Left ventricle myocardium superior (tissue), 1 donor: ENCODE results near the gene TMED3. TPM values are rescaled to one million over a fixed set of nuclear protein-coding genes. Genes with fewer than 3 reads are reported as not detected.
"Not testable (repeated sequence)": the region's sequence is repeated elsewhere in the genome, so short reads cannot be mapped to it uniquely, and the experiment has no call there.

ENCODE experiments used
- ATAC-seq: fragments of 200-7000 bp; cut with Tn5 transposase; one replicate; pipeline ENCODE4 v1.9.1; 2020; ENCODE audit warnings: mild to moderate bottlenecking, moderate library complexity
- DNase-seq: peaks from one replicate; pipeline ENCODE4 v3.0.0-alpha.2; 2020
- intact Hi-C: fragments of 100-400 bp; cut with micrococcal nuclease; formaldehyde crosslinking; loops from one replicate; pipeline ENCODE4 v1.11.0; 2022
- total RNA-seq: library from RNA; stranded (reverse); fragmentation: NEBNext Ultra II Directional; extraction: Animal tissue kit (Norgen Biotek cat#: 25700); gene quantifications from one replicate; pipeline ENCODE4 v1.2.1, GENCODE V29; 2021
- donor health status: DM: no; HTN: yes; CAD: no; lungs with severe emphysema.

TMED3 gene
- total RNA-seq, 1 donor from 2014 or later = 14.6 TPM

GRCh38 chr15:79314811-79315210, 3.9 kb downstream of the TMED3 start:
- DNase-seq = no peak
- no peak for ATAC-seq

GRCh38 chr15:79315623-79316328, 4.9 kb downstream of the TMED3 start:
- ATAC-seq = peak; percentile 76
- peak; percentile 57 for DNase-seq
- intact Hi-C loops = no loop called here

More at GRCh38 chr15:79314811-79315210, 3.9 kb downstream of the TMED3 start:
- intact Hi-C loops = no loop called here

GRCh38 chr15:79316864-79317263, 6.0 kb downstream of the TMED3 start:
- DNase-seq (no peak), ATAC-seq (no peak)
- intact Hi-C loops = no loop called here

- DNase-seq, ATAC-seq, intact Hi-C loops: not testable (repeated sequence)
These were observed 9.1 kb downstream of the TMED3 start for GRCh38 chr15:79319973-79320372.

- ATAC-seq (no peak), DNase-seq (no peak)
- intact Hi-C loops = no loop called here
These were observed 11.0 kb downstream of the TMED3 start for GRCh38 chr15:79321876-79322275.

- no peak for DNase-seq
- ATAC-seq = no peak
- intact Hi-C loops = no loop called here
These were observed 11.4 kb downstream of the TMED3 start for GRCh38 chr15:79322306-79322705.

GRCh38 chr15:79322945-79323344, 12.0 kb downstream of the TMED3 start:
- no peak for ATAC-seq
- intact Hi-C loops = no loop called here

GRCh38 chr15:79329171-79329611, 18.3 kb downstream of the TMED3 start:
- intact Hi-C loops = no loop called here
- ATAC-seq (peak; percentile 47), DNase-seq (no peak)

More at GRCh38 chr15:79322945-79323344, 12.0 kb downstream of the TMED3 start:
- no peak for DNase-seq

GRCh38 chr15:79332824-79333510, 22.1 kb downstream of the TMED3 start:
- DNase-seq (no peak), ATAC-seq (no peak)
- intact Hi-C loops = no loop called here

GRCh38 chr15:79337591-79337990, 26.7 kb downstream of the TMED3 start:
- ATAC-seq (no peak), DNase-seq (no peak)
- intact Hi-C loops = no loop called here

- ATAC-seq (no peak), DNase-seq (no peak)
- intact Hi-C loops = no loop called here
These were observed 28.8 kb downstream of the TMED3 start for GRCh38 chr15:79339588-79340314.

- ATAC-seq (no peak), DNase-seq (no peak)
- intact Hi-C loops = no loop called here
These were observed 29.3 kb downstream of the TMED3 start for GRCh38 chr15:79340315-79340602.

- intact Hi-C loops = no loop called here
- ATAC-seq (no peak), DNase-seq (no peak)
These were observed 30.5 kb downstream of the TMED3 start for GRCh38 chr15:79341396-79341795.

GRCh38 chr15:79349525-79349924, 38.6 kb downstream of the TMED3 start:
- no peak for ATAC-seq
- intact Hi-C loops = no loop called here
- DNase-seq = no peak

GRCh38 chr15:79352206-79352605, 41.3 kb downstream of the TMED3 start:
- ATAC-seq = no peak
- intact Hi-C loops = no loop called here
- DNase-seq = no peak

- DNase-seq (no peak), ATAC-seq (no peak)
- intact Hi-C loops = no loop called here
These were observed 46.7 kb downstream of the TMED3 start for GRCh38 chr15:79357566-79357965.

GRCh38 chr15:79358069-79358468, 47.2 kb downstream of the TMED3 start:
- no peak for ATAC-seq
- intact Hi-C loops = no loop called here
- DNase-seq = no peak

GRCh38 chr15:79364571-79365240, 53.8 kb downstream of the TMED3 start:
- ATAC-seq (no peak), DNase-seq (no peak)
- intact Hi-C loops = no loop called here

- ATAC-seq = no peak
- intact Hi-C loops = no loop called here
- DNase-seq = no peak
These were observed 54.9 kb downstream of the TMED3 start for GRCh38 chr15:79365765-79366164.

GRCh38 chr15:79366691-79367090, 55.8 kb downstream of the TMED3 start:
- intact Hi-C loops = no loop called here
- ATAC-seq (no peak), DNase-seq (no peak)
